Aorta (tissue), 5 donors: ENCODE results near the gene USP10. TPM values are rescaled to one million over a fixed set of nuclear protein-coding genes. Genes with fewer than 3 reads are reported as not detected.

Experiments used
- ATAC-seq: fragments of 200-7000 bp; cut with Tn5 transposase; one replicate; pipeline ENCODE4 v1.9.1; 2022; ENCODE audit warnings: moderate library complexity; ENCODE audit not compliant: low FRiP score
- DNase-seq, 2 donors: peaks; one replicate each; pipeline ENCODE4 v3.0.0-alpha.2; 2020
- H3K27ac ChIP-seq, 2 donors: one replicate each; pipeline ENCODE4 v1.5.1; 2013; ENCODE audit warnings: low read length in 2 of 2, mild to moderate bottlenecking in 2 of 2, moderate library complexity in 2 of 2, control low read depth in 1 of 2, inconsistent platforms in 1 of 2, low read depth in 1 of 2
- H3K27me3 ChIP-seq, 2 donors: one replicate each; pipeline ENCODE4 v1.6.1; 2013; ENCODE audit warnings: control low read depth in 1 of 2, low read length in 1 of 2, mild to moderate bottlenecking in 1 of 2, moderate library complexity in 1 of 2; ENCODE audit not compliant: insufficient read depth in 2 of 2, control insufficient read depth in 1 of 2
- H3K36me3 ChIP-seq, 2 donors: one replicate each; pipeline ENCODE4 v1.6.1; 2013; ENCODE audit warnings: control low read depth in 1 of 2, low read length in 1 of 2, mild to moderate bottlenecking in 1 of 2; ENCODE audit not compliant: insufficient read depth in 2 of 2, control insufficient read depth in 1 of 2
- H3K4me1 ChIP-seq, 2 donors: one replicate each; pipeline ENCODE4 v1.6.1; 2013; ENCODE audit warnings: low read length in 2 of 2, control low read depth in 1 of 2, mild to moderate bottlenecking in 1 of 2, moderate library complexity in 1 of 2; ENCODE audit not compliant: insufficient read depth in 2 of 2, control insufficient read depth in 1 of 2
- H3K4me3 ChIP-seq, 2 donors: one replicate each; pipeline ENCODE4 v1.5.1; 2013; ENCODE audit warnings: low read length in 2 of 2, control low read depth in 1 of 2, mild to moderate bottlenecking in 1 of 2
- H3K9me3 ChIP-seq: one replicate; pipeline ENCODE4 v1.6.1; 2013; ENCODE audit warnings: mild to moderate bottlenecking, low read length; ENCODE audit not compliant: control insufficient read depth
- WGBS, 2 donors: extraction: QIAGEN DNeasy Blood & Tissue Kit; methylation state at CpG; one replicate each; pipeline ENCODE4 v1.1.7; 2013; 5-methylcytosine and 5-hydroxymethylcytosine counted together
- intact Hi-C, 2 donors: fragments of 100-400 bp; cut with DNase I; formaldehyde crosslinking; loops; one replicate each; pipeline versions ENCODE4 v1.14.2 to v1.15.0; 2022
- long read RNA-seq, 2 donors: library from polyadenylated mRNA; unstranded; transcript quantifications; one replicate each; pipeline ENCODE4 v2.0.0, GENCODE V29; 2020 to 2021
- polyA plus RNA-seq, 2 donors: library from polyadenylated mRNA; stranded (reverse); fragments of 200-250 nt; gene quantifications; one replicate each; pipeline ENCODE4 v1.2.3, GENCODE V29; 2013
- total RNA-seq, 2 donors: library from RNA; stranded (reverse); fragmentation: NEBNext Ultra II Directional; extraction: Animal tissue kit (Norgen Biotek cat#: 25700); gene quantifications; one replicate each; pipeline ENCODE4 v1.2.1, GENCODE V29; 2021
- donor health status: healthy with polysubstance abuse.
- donor health status: Bipolar disorder and iron deficiency.
- donor health status: DM: no; HTN: no; CAD: no.
- donor health status: DM: no; HTN: no; CAD: no.
- donor health status: DM: yes; HTN: yes; CAD: no.

The USP10 gene, protein sequence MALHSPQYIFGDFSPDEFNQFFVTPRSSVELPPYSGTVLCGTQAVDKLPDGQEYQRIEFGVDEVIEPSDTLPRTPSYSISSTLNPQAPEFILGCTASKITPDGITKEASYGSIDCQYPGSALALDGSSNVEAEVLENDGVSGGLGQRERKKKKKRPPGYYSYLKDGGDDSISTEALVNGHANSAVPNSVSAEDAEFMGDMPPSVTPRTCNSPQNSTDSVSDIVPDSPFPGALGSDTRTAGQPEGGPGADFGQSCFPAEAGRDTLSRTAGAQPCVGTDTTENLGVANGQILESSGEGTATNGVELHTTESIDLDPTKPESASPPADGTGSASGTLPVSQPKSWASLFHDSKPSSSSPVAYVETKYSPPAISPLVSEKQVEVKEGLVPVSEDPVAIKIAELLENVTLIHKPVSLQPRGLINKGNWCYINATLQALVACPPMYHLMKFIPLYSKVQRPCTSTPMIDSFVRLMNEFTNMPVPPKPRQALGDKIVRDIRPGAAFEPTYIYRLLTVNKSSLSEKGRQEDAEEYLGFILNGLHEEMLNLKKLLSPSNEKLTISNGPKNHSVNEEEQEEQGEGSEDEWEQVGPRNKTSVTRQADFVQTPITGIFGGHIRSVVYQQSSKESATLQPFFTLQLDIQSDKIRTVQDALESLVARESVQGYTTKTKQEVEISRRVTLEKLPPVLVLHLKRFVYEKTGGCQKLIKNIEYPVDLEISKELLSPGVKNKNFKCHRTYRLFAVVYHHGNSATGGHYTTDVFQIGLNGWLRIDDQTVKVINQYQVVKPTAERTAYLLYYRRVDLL
- total RNA-seq: 10 to 100 TPM; 53.4 to 59.4 TPM
- 10 to 100 TPM; 14.0 to 26.8 TPM for polyA plus RNA-seq
- long read RNA-seq, donor 1, transcript USP10-201 (14 exons, 3,009 nt): major isoform, 37 of 97 reads
- long read RNA-seq, donor 1, partial matches to known transcripts: 32 of 97 reads
- long read RNA-seq, donor 1, other reads (novel, unspliced or antisense): 21 of 97 reads
- long read RNA-seq, donor 2, transcript USP10-201 (14 exons, 3,009 nt): major isoform, 17 of 36 reads
- long read RNA-seq, donor 2, partial matches to known transcripts: 8 of 36 reads
- long read RNA-seq, donor 2, other reads (novel, unspliced or antisense): 11 of 36 reads

DNA sequence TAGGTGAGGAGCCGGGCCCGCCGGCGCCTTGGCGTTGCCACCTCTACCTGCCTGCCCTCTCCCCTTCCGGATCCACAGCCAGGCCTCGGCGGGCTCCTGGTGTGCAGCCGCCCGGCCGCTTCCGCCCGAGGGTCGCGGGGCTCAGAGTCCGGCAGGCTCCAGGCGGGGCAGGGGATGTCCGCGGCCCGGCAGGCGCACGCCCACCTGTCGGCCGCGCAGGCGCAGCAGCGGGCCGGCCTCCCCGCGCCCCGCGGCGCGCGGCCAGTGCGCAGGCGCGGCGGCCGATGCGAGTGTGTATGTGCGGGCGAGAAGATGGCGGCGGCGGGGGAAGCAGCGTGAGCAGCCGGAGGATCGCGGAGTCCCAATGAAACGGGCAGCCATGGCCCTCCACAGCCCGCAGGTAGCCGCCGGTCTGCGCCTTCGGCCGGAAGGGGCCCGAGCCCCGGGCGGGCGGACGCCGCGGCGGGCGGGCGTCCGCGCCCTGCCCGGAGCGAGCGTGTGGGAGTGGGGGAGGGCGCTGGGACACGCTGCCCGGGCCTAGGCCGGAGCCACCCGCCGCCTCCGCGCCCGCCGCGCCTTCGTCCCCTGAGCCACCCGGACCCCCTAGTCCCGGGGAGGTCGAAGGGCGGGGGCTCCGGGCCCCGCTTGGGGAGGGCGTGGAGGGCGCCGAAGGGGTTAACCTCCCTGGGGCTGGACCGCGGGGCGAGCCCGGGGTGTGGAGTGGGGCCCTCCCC is at the start of gene USP10:
USP10 (plus strand) TSS at position 289 of the 734 bp plus-strand sequence; CDS start at position 380, 91 bp downstream.
- Histone ChIP-seq H3K27ac (peak within 1 kb of the TSS in 1 of 2 donors; percentile 19), H3K9me3 (no peaks in the 10 kb centered on the region), H3K4me1 (no peaks in the 10 kb centered on the region), H3K36me3 (no peaks in the 10 kb centered on the region), H3K4me3 (peak within 1 kb of the TSS; percentile 78 to 86), H3K27me3 (no peaks in the 10 kb centered on the region)
- WGBS, 2 donors: 0 to 1% methylated on average over 43 to 97 of the region's 97 CpGs
- peak; percentile 86 to 92 for DNase-seq
- intact Hi-C loops: no loop called here
- peak; percentile 91 for ATAC-seq

DNA sequence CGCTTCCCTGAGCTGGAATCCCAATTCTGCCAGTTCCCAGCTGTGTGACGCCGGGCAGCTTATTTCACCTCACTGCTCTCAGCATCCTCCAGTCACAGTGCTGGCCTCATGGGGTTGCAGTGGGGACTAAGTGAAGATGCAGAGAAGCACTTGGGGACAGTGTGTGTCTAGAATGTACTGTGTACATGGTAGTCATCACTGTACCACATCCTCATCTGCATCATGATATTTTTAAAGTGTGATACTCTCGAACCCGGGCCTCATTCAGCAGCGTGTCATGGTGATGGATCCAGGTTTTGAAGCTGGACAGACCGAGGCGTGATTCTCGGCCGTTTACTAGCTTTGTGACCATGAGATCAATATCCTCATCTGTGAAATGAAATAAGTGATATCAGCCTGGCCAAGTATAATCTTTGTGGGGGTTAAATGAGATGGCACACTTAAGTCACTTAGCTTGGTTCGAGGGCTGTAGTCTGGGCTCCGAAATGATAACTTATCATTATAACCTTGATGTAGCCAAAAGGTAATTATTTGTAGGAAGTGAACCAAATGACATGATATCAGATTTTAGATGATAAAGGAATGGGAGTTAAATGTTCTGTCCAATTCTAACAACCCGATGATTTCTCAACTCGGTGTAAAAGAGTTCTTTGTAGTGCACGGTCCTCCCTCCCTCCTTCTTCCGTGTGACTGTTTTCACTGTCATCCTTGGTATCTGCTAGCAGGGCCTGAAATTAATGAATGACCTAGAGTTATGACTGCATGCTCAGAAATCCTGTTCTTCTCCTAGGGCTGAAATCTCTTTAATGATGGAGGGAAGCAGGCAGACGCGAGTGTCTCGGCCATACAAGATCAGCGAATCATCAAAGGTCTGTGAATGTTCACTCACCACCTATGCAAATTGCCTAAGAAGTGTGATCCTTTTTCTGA is 49.5 kb upstream of the USP10 start:
- no peak overlapping the region for H3K4me3 ChIP-seq
- intact Hi-C loops: no loop called here
- no peak overlapping the region for H3K27ac ChIP-seq
- DNase-seq (no peak), ATAC-seq (no peak)
- H3K36me3 ChIP-seq: no peaks in the 10 kb centered on the region
- H3K4me1 ChIP-seq: no peaks in the 10 kb centered on the region
- H3K27me3 ChIP-seq: no peaks in the 10 kb centered on the region
- no peaks in the 10 kb centered on the region for H3K9me3 ChIP-seq
- WGBS, 2 donors: 82 to 83% methylated on average over 20 of the region's 20 CpGs

DNA sequence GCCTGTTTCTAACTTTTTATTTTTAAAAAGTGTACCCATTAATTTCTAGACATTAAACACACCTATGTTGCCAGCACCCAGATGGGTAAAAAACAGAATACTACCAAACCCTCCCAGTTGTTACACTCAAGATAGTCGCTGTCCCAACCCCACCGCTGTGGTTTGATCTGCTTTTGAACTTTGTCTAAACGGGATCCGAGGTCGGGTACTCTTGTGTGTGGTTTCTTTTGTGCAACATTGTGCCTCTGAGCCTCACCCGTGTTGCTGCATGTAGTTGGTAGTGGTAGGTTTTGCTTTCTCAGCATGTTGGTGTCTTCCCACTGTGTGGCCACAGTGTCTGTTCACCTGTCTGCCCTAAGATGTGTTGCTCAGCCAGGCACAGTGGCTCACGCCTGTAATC is 47.2 kb upstream of the USP10 start:
- no peak overlapping the region for H3K27ac ChIP-seq
- H3K4me1 ChIP-seq: no peaks in the 10 kb centered on the region
- H3K36me3 ChIP-seq: peaks cover 0 to 3% of the 10 kb centered on the region in 2 donors
- no peaks in the 10 kb centered on the region for H3K9me3 ChIP-seq
- H3K27me3 ChIP-seq: no peaks in the 10 kb centered on the region
- intact Hi-C loops: no loop called here
- ATAC-seq (no peak), DNase-seq (no peak)
- H3K4me3 ChIP-seq: no peak overlapping the region
- 91 to 94% methylated on average over 7 of the region's 7 CpGs for WGBS, 2 donors

DNA sequence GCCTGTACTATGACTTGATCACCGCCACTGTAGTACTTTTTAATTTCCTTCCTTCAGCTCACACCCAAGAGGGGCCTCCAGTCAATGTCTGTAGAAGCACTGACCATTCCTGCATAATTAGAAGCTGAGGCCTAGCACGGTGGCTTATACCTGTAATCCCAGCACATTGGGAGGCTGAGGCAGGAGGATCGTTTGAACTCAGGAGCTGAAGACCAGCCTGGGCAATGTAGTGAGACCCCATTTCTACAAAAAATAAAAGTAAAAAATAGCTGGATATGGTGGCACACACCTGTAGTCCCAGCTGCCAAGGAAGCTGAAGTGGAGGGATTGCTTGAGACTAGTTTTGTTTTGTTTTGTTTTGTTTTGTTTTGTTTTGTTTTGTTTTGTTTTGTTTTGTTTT is 45.6 kb upstream of the USP10 start:
- H3K27me3 ChIP-seq: no peaks in the 10 kb centered on the region
- 94 to 95% methylated on average over 3 of the region's 3 CpGs for WGBS, 2 donors
- ATAC-seq (no peak), DNase-seq (no peak)
- intact Hi-C loops: no loop called here
- H3K4me3 ChIP-seq: no peak overlapping the region
- peaks cover 0 to 3% of the 10 kb centered on the region in 2 donors for H3K36me3 ChIP-seq
- no peak overlapping the region for H3K27ac ChIP-seq
- no peaks in the 10 kb centered on the region for H3K4me1 ChIP-seq
- H3K9me3 ChIP-seq: no peaks in the 10 kb centered on the region

DNA sequence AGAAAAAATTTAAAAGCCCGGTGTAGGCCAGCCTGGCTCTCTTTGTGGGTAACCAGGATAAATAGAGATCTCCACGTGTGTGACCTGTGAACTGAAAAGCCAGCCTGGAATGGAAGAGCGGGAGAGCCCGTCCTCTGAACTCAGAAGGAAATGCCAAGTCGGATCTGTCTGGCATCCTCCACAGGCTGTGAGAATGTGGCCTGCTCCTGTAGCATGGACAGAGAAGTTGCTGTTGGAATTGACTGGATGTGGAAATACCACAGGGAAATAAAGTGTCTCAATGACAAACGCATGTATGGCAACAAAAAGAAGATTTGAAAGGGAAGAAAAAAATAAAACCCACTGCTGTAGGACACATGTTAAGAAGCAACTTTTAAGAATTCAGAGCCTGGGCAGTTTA is 44.8 kb upstream of the USP10 start:
- no peak for ATAC-seq
- 23 to 36% methylated on average over 6 of the region's 6 CpGs for WGBS, 2 donors
- H3K36me3 ChIP-seq: peaks cover 0 to 3% of the 10 kb centered on the region in 2 donors
- DNase-seq: no peak
- H3K4me1 ChIP-seq: no peaks in the 10 kb centered on the region
- H3K9me3 ChIP-seq: no peaks in the 10 kb centered on the region
- intact Hi-C loops: no loop called here
- H3K27ac ChIP-seq: no peak overlapping the region
- no peak overlapping the region for H3K4me3 ChIP-seq
- H3K27me3 ChIP-seq: no peaks in the 10 kb centered on the region

DNA sequence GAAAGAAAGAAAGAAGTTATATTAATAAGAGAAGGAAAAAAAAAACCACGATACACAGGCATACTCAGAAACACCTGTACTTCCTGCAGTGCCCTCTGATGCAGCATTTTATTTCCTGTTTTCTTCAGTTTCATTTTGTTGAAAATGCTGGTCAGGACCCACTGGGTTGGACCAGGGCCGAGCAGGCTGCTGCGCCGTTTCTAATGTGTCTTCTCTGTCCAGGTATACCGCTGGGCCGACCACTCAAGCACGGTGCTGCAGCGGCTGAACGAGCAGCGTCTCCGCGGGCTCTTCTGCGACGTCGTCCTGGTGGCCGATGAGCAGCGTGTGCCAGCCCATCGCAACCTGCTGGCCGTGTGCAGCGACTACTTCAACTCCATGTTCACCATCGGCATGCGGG is 43.2 kb upstream of the USP10 start:
- WGBS, 2 donors: 95 to 96% methylated on average over 22 of the region's 22 CpGs
- Histone ChIP-seq H3K4me3 (no peak overlapping the region), H3K27me3 (no peaks in the 10 kb centered on the region), H3K36me3 (peaks cover 0 to 4% of the 10 kb centered on the region in 2 donors), H3K27ac (no peak overlapping the region), H3K4me1 (no peaks in the 10 kb centered on the region), H3K9me3 (no peaks in the 10 kb centered on the region)
- intact Hi-C loops: no loop called here
- no peak for ATAC-seq
- DNase-seq: no peak

DNA sequence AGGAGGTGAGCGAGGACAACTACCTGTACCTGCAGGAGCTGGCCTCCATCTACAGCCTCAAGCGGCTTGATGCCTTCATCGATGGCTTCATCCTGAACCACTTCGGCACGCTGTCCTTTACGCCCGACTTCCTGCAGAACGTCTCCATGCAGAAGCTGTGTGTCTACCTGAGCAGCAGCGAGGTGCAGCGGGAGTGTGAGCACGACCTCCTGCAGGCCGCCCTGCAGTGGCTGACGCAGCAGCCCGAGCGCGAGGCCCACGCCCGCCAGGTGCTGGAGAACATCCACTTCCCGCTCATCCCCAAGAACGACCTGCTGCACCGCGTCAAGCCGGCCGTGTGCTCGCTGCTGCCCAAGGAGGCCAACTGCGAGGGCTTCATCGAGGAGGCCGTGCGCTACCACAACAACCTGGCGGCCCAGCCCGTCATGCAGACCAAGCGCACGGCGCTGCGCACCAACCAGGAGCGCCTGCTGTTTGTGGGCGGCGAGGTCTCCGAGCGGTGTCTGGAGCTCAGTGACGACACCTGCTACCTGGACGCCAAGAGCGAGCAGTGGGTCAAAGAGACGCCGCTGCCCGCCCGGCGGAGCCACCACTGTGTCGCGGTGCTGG is 42.5 kb upstream of the USP10 start:
- WGBS, 2 donors: 97% methylated on average over 50 of the region's 50 CpGs
- ATAC-seq: no peak

More for the DNA sequence above, 42.5 kb upstream of the USP10 start:
- Histone ChIP-seq H3K4me3 (no peak overlapping the region), H3K9me3 (no peaks in the 10 kb centered on the region), H3K27ac (no peak overlapping the region), H3K4me1 (no peaks in the 10 kb centered on the region), H3K27me3 (no peaks in the 10 kb centered on the region), H3K36me3 (peaks cover 0 to 7% of the 10 kb centered on the region in 2 donors)
- DNase-seq: no peak
- intact Hi-C loops: no loop called here
